WI38 (cell line): ENCODE results near the gene EQTN.

Experiments
- H3K4me3 ChIP-seq: 2 replicates; pipeline ENCODE4 v1.5.1; 2011; ENCODE audit warnings: low read depth, mild to moderate bottlenecking, control low read depth, low read length
- TF ChIP-seq, protein P1 (sequence below): IDR thresholded peaks from 2 replicates; pipeline ENCODE4 v1.5.1; 2012; ENCODE audit warnings: low read depth, mild to moderate bottlenecking, control low read depth, low read length

The EQTN gene

DNA sequence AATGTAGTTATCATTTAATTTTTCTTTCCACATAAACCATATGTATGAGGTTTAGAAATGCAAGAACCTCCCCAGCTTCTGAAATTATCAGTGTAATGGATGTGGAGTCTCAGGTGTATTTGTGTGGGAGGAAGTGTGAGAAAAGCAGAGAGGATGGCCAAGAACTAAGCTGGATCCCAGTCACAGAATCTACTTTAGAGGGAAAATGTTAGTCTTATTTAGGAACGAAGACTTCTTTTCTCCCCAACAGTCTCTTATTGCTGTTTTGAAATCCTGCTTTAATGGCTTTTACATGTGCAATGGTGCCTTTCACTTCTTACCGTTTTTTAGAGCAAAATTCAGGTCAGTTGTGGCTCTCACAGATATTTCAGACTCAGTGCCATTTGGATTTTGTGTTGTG lies 3.0 kb downstream of the EQTN start:
- H3K4me3 ChIP-seq: no peak overlapping the region
- TF ChIP-seq, protein P1, sequence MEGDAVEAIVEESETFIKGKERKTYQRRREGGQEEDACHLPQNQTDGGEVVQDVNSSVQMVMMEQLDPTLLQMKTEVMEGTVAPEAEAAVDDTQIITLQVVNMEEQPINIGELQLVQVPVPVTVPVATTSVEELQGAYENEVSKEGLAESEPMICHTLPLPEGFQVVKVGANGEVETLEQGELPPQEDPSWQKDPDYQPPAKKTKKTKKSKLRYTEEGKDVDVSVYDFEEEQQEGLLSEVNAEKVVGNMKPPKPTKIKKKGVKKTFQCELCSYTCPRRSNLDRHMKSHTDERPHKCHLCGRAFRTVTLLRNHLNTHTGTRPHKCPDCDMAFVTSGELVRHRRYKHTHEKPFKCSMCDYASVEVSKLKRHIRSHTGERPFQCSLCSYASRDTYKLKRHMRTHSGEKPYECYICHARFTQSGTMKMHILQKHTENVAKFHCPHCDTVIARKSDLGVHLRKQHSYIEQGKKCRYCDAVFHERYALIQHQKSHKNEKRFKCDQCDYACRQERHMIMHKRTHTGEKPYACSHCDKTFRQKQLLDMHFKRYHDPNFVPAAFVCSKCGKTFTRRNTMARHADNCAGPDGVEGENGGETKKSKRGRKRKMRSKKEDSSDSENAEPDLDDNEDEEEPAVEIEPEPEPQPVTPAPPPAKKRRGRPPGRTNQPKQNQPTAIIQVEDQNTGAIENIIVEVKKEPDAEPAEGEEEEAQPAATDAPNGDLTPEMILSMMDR: no peak

DNA sequence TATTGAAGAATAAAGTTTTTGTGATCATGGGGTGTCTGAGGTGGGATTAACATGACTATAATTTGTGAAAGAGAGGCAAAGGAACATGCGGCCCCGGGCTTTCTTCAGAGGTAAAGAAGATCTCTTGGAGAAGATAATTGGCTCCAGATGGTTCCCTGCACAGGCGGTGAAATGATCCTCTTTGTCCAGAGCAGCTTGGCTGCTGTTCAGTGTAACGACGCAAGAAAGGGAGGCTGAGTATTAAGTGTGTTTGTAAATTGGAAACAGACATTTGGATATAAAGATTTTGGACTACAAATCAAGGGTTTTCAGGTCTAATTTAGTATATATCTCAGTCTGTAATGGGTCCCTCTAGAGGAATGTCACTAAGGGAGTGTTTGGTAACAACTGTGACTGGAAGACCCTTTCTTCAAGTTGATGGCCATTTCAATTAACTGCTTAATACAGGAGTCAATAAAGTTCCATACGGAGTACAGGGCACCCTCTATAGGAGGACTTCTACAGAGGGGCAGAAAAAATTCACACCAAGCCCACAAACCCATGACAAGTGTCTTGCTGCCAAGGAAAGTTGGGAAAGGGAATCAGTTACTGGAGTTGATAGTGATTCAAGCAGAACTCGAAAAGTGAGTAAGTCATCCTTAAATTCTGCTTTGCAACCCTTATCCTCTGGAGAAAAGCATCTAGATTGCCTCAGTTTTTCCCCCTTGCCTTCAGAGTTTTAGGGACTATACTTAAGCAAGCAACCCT lies 4.1 kb downstream of the EQTN start:
- no peak overlapping the region for H3K4me3 ChIP-seq
- TF ChIP-seq, protein P1: no peak

DNA sequence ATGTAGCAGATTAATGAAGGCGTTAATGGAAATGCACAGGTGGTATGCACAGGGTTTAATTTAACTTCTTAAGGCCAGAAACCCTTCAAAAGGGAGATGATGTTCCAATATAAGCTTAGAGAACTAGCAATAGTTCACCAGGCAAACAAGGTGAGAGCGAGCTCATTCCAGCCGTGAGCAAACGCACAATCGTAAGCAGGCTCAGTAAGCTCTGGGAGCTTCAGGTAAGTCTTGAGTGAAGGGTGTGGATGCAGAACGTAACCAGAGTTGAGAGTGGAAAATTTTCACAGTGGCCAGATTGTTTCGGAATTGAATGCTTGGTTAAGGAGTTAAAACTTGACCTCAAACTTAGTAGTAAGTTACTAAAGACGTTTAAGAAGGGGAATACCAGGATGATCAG lies 5.7 kb downstream of the EQTN start:
- no peak overlapping the region for H3K4me3 ChIP-seq
- TF ChIP-seq, protein P1: no peak

DNA sequence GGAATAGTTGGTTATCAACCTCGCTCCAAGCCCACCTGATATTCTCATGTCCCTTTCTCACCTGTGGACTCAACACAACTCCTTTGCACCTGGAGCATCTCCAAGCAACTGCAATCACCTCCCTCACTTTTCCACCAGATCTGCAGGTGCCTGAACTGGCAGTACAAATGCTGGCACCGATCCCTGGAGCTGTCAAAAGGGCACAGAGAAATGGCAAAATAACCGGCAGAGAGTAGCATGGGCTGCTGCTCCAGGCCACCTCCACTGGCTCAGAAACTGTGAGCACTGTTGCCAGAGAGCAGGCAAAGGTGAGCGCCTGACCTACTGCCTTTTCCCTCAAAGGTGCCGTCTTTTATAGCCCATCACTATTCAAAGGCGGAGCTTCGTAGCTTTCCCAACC lies 14.7 kb downstream of the EQTN start:
- TF ChIP-seq, protein P1: no peak
- H3K4me3 ChIP-seq: no peak overlapping the region

DNA sequence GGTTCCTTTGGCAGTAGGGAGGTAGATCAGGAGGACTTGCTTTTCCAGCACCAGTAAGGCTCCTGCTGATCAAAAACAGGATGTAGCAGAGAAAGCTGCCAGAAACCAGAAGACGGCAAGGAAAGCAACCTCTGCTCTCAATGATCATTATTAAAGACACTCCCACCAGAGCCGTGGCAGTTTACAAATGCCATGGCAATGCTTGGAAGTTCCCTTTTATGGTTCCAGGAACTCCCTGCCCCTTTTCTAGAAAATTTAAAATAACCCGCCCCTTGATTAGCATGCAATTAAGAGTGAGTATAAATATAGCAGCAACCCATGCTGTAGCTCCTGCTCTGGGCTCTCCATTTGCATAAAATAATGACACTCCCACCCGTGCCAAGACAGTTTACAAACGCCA lies 16.1 kb downstream of the EQTN start:
- no peak overlapping the region for H3K4me3 ChIP-seq
- TF ChIP-seq, protein P1: no peak

DNA sequence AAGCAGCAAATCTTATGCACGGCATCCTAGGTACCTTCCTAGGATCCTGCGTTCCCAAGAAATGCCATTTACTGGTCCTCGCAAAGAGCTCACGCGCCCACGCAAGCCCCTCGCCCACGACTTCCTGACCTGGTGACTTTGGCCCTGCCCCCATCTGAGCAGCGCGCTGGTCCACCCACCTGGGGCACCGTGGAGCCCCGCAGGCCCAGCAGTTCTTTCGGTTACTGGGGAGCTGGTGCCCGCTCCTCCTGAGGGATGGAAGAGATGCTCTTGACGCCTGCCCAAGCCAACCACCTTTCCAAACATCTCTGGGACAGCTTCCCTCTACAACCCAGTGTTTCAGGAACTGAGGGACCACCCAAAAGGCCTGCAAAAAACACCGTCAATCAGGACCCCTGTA lies 16.7 kb downstream of the EQTN start:
- TF ChIP-seq, protein P1: no peak
- no peak overlapping the region for H3K4me3 ChIP-seq

DNA sequence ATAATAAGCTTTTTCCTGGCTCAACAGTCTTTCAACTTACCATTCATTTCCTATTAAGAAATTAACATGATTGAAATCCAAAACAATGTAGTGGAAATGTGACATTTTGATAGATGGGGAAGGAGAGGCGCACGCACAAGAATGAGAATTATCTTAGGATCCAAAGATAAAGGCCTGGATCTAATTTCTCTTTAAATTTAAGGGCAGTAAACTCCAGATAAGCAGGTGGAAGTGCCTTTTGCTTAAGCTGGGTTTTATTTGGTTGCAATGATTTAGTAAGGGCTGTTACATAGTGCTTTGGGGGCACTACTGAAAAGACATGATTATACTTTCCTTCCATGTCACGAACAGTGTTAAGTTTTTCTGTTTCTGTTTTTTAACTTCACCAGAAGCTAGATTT lies 17.3 kb downstream of the EQTN start:
- H3K4me3 ChIP-seq: no peak overlapping the region
- TF ChIP-seq, protein P1: no peak
